Measurements from ENCODE around the gene INO80E.

GRCh38 chr16:29988346-29989075 lies 7.5 kb upstream of the INO80E start:
- TF ChIP-seq GATA2 (IDR thresholded peaks at IDR 0.05; ENCODE audit: insufficient read depth, insufficient read length, low read depth, low read length) (no peak), CTCF (IDR thresholded peaks at IDR 0.05; ENCODE audit: extremely low read depth in 1 of 2, insufficient read depth in 1 of 2, low read depth in 1 of 2, low read length in 2 of 2) (no peak), POLR2A (IDR thresholded peaks at IDR 0.05; ENCODE audit: low read depth, low read length) (no peak), EZH2 (IDR thresholded peaks at IDR 0.05; ENCODE audit: borderline replicate concordance, low read depth, low read length, severe bottlenecking) (no peak), FOS (IDR thresholded peaks at IDR 0.05; ENCODE audit: borderline replicate concordance, insufficient read depth, low read length) (no peak)
- TF ChIP-seq, protein P1, sequence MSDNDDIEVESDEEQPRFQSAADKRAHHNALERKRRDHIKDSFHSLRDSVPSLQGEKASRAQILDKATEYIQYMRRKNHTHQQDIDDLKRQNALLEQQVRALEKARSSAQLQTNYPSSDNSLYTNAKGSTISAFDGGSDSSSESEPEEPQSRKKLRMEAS (IDR thresholded peaks at IDR 0.05; ENCODE audit: insufficient read depth, insufficient read length): no peak

Data from endothelial cell of umbilical vein (primary cell).